H1 (cell line): ENCODE data around the gene CDH15. TPM values are rescaled to one million over a fixed set of nuclear protein-coding genes. Genes with fewer than 3 reads are reported as not detected.

Experiments
- CTCF ChIA-PET: fragments of 300-600 bp; sonication (Branson Sonifier 250); formaldehyde crosslinking; loops from one replicate; lab custom pipeline; 2021; ENCODE audit not compliant: partially characterized antibody; lab: Charles Lee
- POLR2A ChIA-PET: fragments of 300-600 bp; sonication (Branson Sonifier 250); formaldehyde crosslinking; loops from one replicate; lab custom pipeline; 2021; ENCODE audit warnings: inconsistent platforms; ENCODE audit not compliant: partially characterized antibody; lab: Charles Lee
- DNase-seq, 2 experiments: peaks; one replicate each; pipeline versions ENCODE4 v3.0.0 to v3.0.0-alpha.2; 2010 to 2022; ENCODE audit warnings: low spot score in 2 of 2, low read depth in 1 of 2, mixed read lengths in 1 of 2
- FAIRE-seq: peaks from 2 replicates; lab custom pipeline; 2011; peaks lifted over from hg19 to GRCh38; lab: Jason Lieb, UNC
- H2AFZ ChIP-seq: 2 replicates; pipeline ENCODE4 v1.8.1; 2012; ENCODE audit warnings: low read length, inconsistent platforms
- H2AK5ac ChIP-seq: 2 replicates; pipeline ENCODE4 v1.6.1; 2013; ENCODE audit warnings: low read depth, low read length
- H2BK120ac ChIP-seq: replicated peaks from 2 replicates; pipeline ENCODE3; 2013; ENCODE audit warnings: low read depth, low read length, inconsistent platforms
- H2BK12ac ChIP-seq: 2 replicates; pipeline ENCODE4 v1.6.1; 2013; ENCODE audit warnings: low read depth, low read length
- H2BK15ac ChIP-seq: 2 replicates; pipeline ENCODE4 v1.6.1; 2013; ENCODE audit warnings: low read length
- H2BK20ac ChIP-seq: 2 replicates; pipeline ENCODE4 v1.6.1; 2013; ENCODE audit warnings: low read length
- H2BK5ac ChIP-seq: 2 replicates; pipeline ENCODE4 v1.6.1; 2013; ENCODE audit warnings: low read depth, low read length
- H3K14ac ChIP-seq: 2 replicates; pipeline ENCODE4 v1.6.1; 2013; ENCODE audit warnings: inconsistent platforms; ENCODE audit not compliant: insufficient read length
- H3K18ac ChIP-seq: 2 replicates; pipeline ENCODE4 v1.6.1; 2013; ENCODE audit warnings: low read length; ENCODE audit errors: extremely low read depth
- H3K23ac ChIP-seq: 2 replicates; pipeline ENCODE4 v1.6.1; 2013; ENCODE audit warnings: inconsistent platforms; ENCODE audit not compliant: insufficient read length
- H3K23me2 ChIP-seq: 2 replicates; pipeline ENCODE4 v1.6.1; 2013; ENCODE audit warnings: low read depth, low read length
- H3K27ac ChIP-seq: 2 replicates; pipeline ENCODE4 v1.6.1; 2011; ENCODE audit warnings: low read depth, low read length, inconsistent platforms
- H3K27me3 ChIP-seq, 4 experiments: replicated peaks in 1 of 4; 1 replicate in 1 of 4; 2 replicates in 3 of 4; pipeline versions ENCODE4 v1.6.1 to v1.8.1; 2011 to 2013; ENCODE audit warnings: low read length in 3 of 4, mild to moderate bottlenecking in 3 of 4, inconsistent platforms in 2 of 4, mixed read lengths in 2 of 4, moderate library complexity in 1 of 4; ENCODE audit not compliant: control insufficient read depth in 3 of 4, insufficient read depth in 3 of 4; ENCODE audit errors: extremely low read depth in 1 of 4
- H3K36me3 ChIP-seq, 4 experiments: 2 replicates each; pipeline versions ENCODE4 v1.6.1 to v1.8.1; 2011 to 2013; ENCODE audit warnings: mild to moderate bottlenecking in 4 of 4, low read length in 3 of 4, moderate library complexity in 2 of 4, control low read depth in 1 of 4, inconsistent platforms in 1 of 4; ENCODE audit not compliant: insufficient read depth in 4 of 4, control insufficient read depth in 2 of 4
- H3K4ac ChIP-seq: replicated peaks from 2 replicates; pipeline ENCODE3; 2013; ENCODE audit warnings: low read length, low read depth, mixed read lengths, inconsistent platforms; ENCODE audit not compliant: insufficient read length
- H3K4me1 ChIP-seq, 4 experiments: replicated peaks in 1 of 4; 1 replicate in 1 of 4; 2 replicates in 3 of 4; pipeline versions ENCODE4 v1.6.1 to v1.8.1; 2011 to 2013; ENCODE audit warnings: low read length in 3 of 4, inconsistent platforms in 2 of 4, mixed read lengths in 1 of 4; ENCODE audit not compliant: insufficient read depth in 4 of 4, control insufficient read depth in 3 of 4
- H3K4me2 ChIP-seq, 2 experiments: 2 replicates each; pipeline versions ENCODE4 v1.6.1 to v1.8.1; 2011 to 2013; ENCODE audit warnings: low read depth in 2 of 2, low read length in 2 of 2, control low read depth in 1 of 2, inconsistent platforms in 1 of 2, mild to moderate bottlenecking in 1 of 2; ENCODE audit not compliant: insufficient read depth in 1 of 2
- H3K4me3 ChIP-seq, 4 experiments: fragments of 200-600, 300-600 bp in 1 of 4; sonication (generic), shearing (Covaris generic), sonication (Bioruptor Twin) in 1 of 4; 2 replicates each; pipeline versions ENCODE4 v1.5.1 to v1.8.1; 2011 to 2016; ENCODE audit warnings: low read length in 4 of 4, low read depth in 3 of 4, control low read depth in 2 of 4, inconsistent platforms in 2 of 4, mild to moderate bottlenecking in 2 of 4, mixed read lengths in 1 of 4, moderate library complexity in 1 of 4; ENCODE audit not compliant: insufficient read depth in 2 of 4; ENCODE audit errors: extremely low read depth in 1 of 4
- H3K56ac ChIP-seq: replicated peaks from 2 replicates; pipeline ENCODE3; 2013; ENCODE audit warnings: low read depth, mild to moderate bottlenecking, mixed read lengths, low read length, inconsistent platforms; ENCODE audit not compliant: insufficient read length
- H3K79me1 ChIP-seq: 2 replicates; pipeline ENCODE4 v1.6.1; 2013; ENCODE audit warnings: low read depth, low read length, control low read depth
- H3K79me2 ChIP-seq, 2 experiments: 2 replicates each; pipeline versions ENCODE4 v1.6.1 to v1.8.1; 2012 to 2013; ENCODE audit warnings: low read length in 2 of 2, mild to moderate bottlenecking in 2 of 2, inconsistent platforms in 1 of 2; ENCODE audit not compliant: insufficient read depth in 2 of 2, control insufficient read depth in 1 of 2
- H3K9ac ChIP-seq, 4 experiments: replicated peaks in 1 of 4; 1 replicate in 1 of 4; 2 replicates in 3 of 4; pipeline versions ENCODE4 v1.6.1 to v1.8.1; 2011 to 2013; ENCODE audit warnings: low read depth in 3 of 4, low read length in 3 of 4, control low read depth in 2 of 4, mild to moderate bottlenecking in 2 of 4, moderate library complexity in 2 of 4, inconsistent platforms in 1 of 4; ENCODE audit errors: extremely low read depth in 1 of 4
- H3K9me3 ChIP-seq, 2 experiments: 2 replicates each; pipeline versions ENCODE4 v1.6.1 to v1.8.1; 2012 to 2013; ENCODE audit warnings: mild to moderate bottlenecking in 2 of 2, moderate library complexity in 2 of 2, control low read depth in 1 of 2, inconsistent platforms in 1 of 2, low read depth in 1 of 2, low read length in 1 of 2, mixed read lengths in 1 of 2; ENCODE audit not compliant: insufficient read depth in 2 of 2
- H4K20me1 ChIP-seq, 2 experiments: replicated peaks in 1 of 2; 2 replicates each; pipeline versions ENCODE3 to v1.8.1; 2011 to 2013; ENCODE audit warnings: inconsistent platforms in 2 of 2, low read length in 2 of 2, mild to moderate bottlenecking in 1 of 2; ENCODE audit not compliant: insufficient read depth in 2 of 2, control insufficient read depth in 1 of 2
- H4K5ac ChIP-seq: 2 replicates; pipeline ENCODE4 v1.6.1; 2013; ENCODE audit warnings: low read length, low read depth, mixed read lengths, inconsistent platforms; ENCODE audit not compliant: insufficient read length
- H4K8ac ChIP-seq: 2 replicates; pipeline ENCODE4 v1.8.0; 2013; ENCODE audit warnings: mild to moderate bottlenecking, moderate library complexity, low read length, inconsistent platforms; ENCODE audit not compliant: insufficient read depth; ENCODE audit errors: extremely low read depth
- H4K91ac ChIP-seq: replicated peaks from 2 replicates; pipeline ENCODE3; 2013; ENCODE audit warnings: low read length, mixed read lengths, inconsistent platforms; ENCODE audit not compliant: insufficient read length
- ASH2L ChIP-seq: fragments of 200-600, 300-600 bp; sonication (generic); IDR thresholded peaks from one replicate; pipeline ENCODE4 v1.7.1; 2017; ENCODE audit warnings: low read length
- WGBS, 2 experiments: shearing (Covaris generic) in 1 of 2; methylation state at CpG; one replicate each; pipeline versions ENCODE4 v1.1.6 to v1.1.7; 2013 to 2015; ENCODE audit warnings: low lambda C conversion rate in 2 of 2, mixed read lengths in 2 of 2, inconsistent platforms in 1 of 2, low coverage in 1 of 2, missing lambda C conversion rate in 1 of 2; ENCODE audit not compliant: insufficient replicate concordance in 2 of 2, insufficient coverage in 1 of 2, insufficient read length in 1 of 2; ENCODE audit errors: extremely low coverage in 1 of 2, missing lambda C conversion rate in 1 of 2; 5-methylcytosine and 5-hydroxymethylcytosine counted together
- polyA plus RNA-seq, 7 experiments: library from polyadenylated mRNA; depleted of rRNA in 3 of 7; stranded (reverse) in 5 of 7; unstranded in 2 of 7; fragments of >200 nt in 5 of 7; fragments of 200-250 nt in 2 of 7; gene quantifications; 1 replicate in 5 of 7; 2 replicates in 1 of 7; 4 replicates in 1 of 7; pipeline versions ENCODE4 v1.2.1 to v1.2.3, GENCODE V29; 2011 to 2013; ENCODE audit warnings: missing spikeins in 2 of 7, mixed read lengths in 2 of 7
- total RNA-seq: library from RNA; stranded (reverse); fragmentation: NEBNext Ultra II Directional; extraction: Animal tissue kit (Norgen Biotek cat#: 25700); gene quantifications from 2 replicates; pipeline ENCODE4 v1.2.1, GENCODE V29; 2021

The CDH15 gene
- total and polyA plus RNA-seq, 2 of the 8 experiments (the other 6 are each of a cell fraction or from before 2014, with no cell fraction given), result 0.50 to 0.82 TPM

DNA sequence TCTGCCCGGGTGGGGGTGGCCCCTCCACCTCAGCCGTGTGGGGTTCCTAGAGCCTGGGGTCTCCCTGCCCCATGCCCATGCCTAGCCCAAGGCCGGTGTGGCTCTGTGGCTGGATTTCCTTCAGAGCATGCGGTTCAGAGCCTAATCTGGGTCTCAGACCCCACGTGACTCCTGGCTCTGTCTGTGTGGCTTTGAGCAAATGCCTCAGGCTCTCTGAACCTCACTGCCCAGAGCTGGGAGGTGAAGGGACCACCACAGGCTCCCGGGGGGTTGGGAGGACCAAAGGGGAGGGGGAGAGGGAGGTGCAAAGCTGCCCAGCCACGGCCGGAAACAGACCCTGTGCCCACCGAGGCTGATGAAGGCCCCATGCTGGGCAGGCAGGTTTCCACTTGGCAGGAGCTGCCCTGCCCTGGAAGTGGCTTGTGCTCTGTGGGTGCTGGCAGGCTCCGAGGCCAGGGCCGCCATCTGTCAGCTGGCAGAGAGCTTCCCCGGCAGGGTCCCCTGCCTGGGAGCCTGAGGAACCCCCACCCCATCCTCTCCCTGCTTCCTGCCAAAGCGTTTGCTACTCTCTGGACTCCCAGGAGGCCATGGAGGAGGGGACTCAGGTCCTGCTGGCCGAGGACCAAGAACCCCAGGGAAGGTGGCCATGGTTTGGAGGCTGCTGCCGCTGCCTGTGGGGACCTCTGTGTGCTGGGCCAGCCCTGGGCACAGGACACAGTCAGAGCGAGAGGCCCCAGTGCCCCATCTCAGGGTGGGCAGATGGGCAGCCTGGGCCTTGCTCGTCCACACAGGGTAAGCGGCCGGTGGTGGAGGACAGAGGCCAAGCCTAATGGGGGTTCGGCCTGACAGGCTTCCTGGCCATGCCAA, 4.0 kb downstream of the CDH15 start:
- Histone ChIP-seq H3K4me2 (no peak overlapping the region), H3K56ac (no peak overlapping the region), H3K36me3 (no peaks in the 10 kb centered on the region), H3K4me3 (no peak overlapping the region), H3K27me3 (peaks cover 0 to 7% (median under 1%) of the 10 kb centered on the region in 4 experiments; a peak in 3 of 7 replicates), H4K20me1 (peaks cover 0 to 2% of the 10 kb centered on the region in 2 experiments), H4K91ac (no peak overlapping the region), H2BK120ac (no peak overlapping the region), H3K9ac (no peak overlapping the region), H3K4me1 (peaks cover 0 to 22% (median 13%) of the 10 kb centered on the region in 4 experiments; a peak in 6 of 7 replicates), H3K79me2 (no peaks in the 10 kb centered on the region), H2BK5ac (peak overlapping the region; percentile 44; the same call in 1 of the 2 replicates), H2BK12ac (peak overlapping the region; percentile 80; the same call in 1 of the 2 replicates), H2AFZ (no peak overlapping the region), H2BK20ac (0 out of 2 replicates have a peak overlapping the region, but pooled peaks have one; percentile 18), H3K14ac (no peak overlapping the region), H3K79me1 (no peaks in the 10 kb centered on the region), H2AK5ac (peak overlapping the region; percentile 93; the same call in 1 of the 2 replicates), H2BK15ac (no peak overlapping the region), H3K4ac (no peak overlapping the region), H3K23me2 (peaks cover 5% of the 10 kb centered on the region), H3K9me3 (no peaks in the 10 kb centered on the region), H4K8ac (peak overlapping the region; percentile 14; the same call in 1 of the 2 replicates), H3K23ac (no peak overlapping the region), H3K27ac (no peak overlapping the region), H3K18ac (peak overlapping the region; percentile 19; the same call in 1 of the 2 replicates), H4K5ac (no peak overlapping the region)
- ChIA-PET CTCF (interaction anchor here (2.0 to 3.0 kb wide), 2 partner anchors 15 to 24 kb away, joined by 4 to 10 read pairs; partner anchors contain the start of gene SLC22A31), POLR2A (no interaction called here)
- FAIRE-seq, result no peak
- 81% methylated on average over 16 of the region's 20 CpGs; no CpG with 5 or more reads in 1 of the 2 experiments for WGBS, 2 experiments
- peak in 1 of 2 experiments; percentile 42 for DNase-seq
- TF ChIP-seq ASH2L, result no peak
